IMR-90 (cell line): ENCODE results near the gene MDM2. TPM values are rescaled to one million over a fixed set of nuclear protein-coding genes. Genes with fewer than 3 reads are reported as not detected.

ENCODE experiments used
- ATAC-seq: fragments of 200-7000 bp; cut with Tn5 transposase; 2 replicates; pipeline ENCODE4 v1.9.1; 2020; ENCODE audit warnings: low read depth, mild to moderate bottlenecking, moderate library complexity
- BruUV-seq: library from RNA; stranded (reverse); fragments of 400-500 nt; replicated peaks from 2 replicates; lab custom pipeline; 2021; lab: Mats Ljungman, UMichigan
- CTCF ChIA-PET: fragments of 300-600 bp; formaldehyde crosslinking; extraction: SDS; loops from one replicate; lab custom pipeline; 2021; ENCODE audit warnings: antibody characterized with exemption; lab: Yijun Ruan, JAX
- POLR2A ChIA-PET: fragments of 300-600 bp; sonication (Branson Sonifier 250); formaldehyde crosslinking; loops from one replicate; lab custom pipeline; 2022; ENCODE audit warnings: antibody characterized with exemption; ENCODE audit not compliant: unreplicated experiment; lab: Charles Lee
- DNase-seq: peaks from one replicate; pipeline ENCODE4 v3.0.0; 2013
- H2AFZ ChIP-seq: replicated peaks from 2 replicates; pipeline ENCODE3; 2013; ENCODE audit warnings: low read length, mild to moderate bottlenecking; ENCODE audit not compliant: poor library complexity
- H2AK5ac ChIP-seq: 2 replicates; pipeline ENCODE4 v1.6.1; 2013; ENCODE audit warnings: low read depth, low read length, inconsistent platforms
- H2AK9ac ChIP-seq: replicated peaks from 2 replicates; pipeline ENCODE3; 2013; ENCODE audit warnings: mild to moderate bottlenecking, low read depth, low read length, moderate library complexity; ENCODE audit not compliant: poor library complexity
- H2BK120ac ChIP-seq: 2 replicates; pipeline ENCODE4 v1.6.1; 2013; ENCODE audit warnings: low read depth, low read length, inconsistent platforms
- H2BK15ac ChIP-seq: 3 replicates; pipeline ENCODE4 v1.6.1; 2013; ENCODE audit warnings: low read depth, low read length, inconsistent platforms
- H2BK20ac ChIP-seq: 2 replicates; pipeline ENCODE4 v1.6.1; 2013; ENCODE audit warnings: low read depth, mild to moderate bottlenecking, inconsistent platforms, low read length, moderate library complexity
- H2BK5ac ChIP-seq: 2 replicates; pipeline ENCODE4 v1.6.1; 2013; ENCODE audit warnings: mild to moderate bottlenecking, low read depth, low read length, inconsistent platforms; ENCODE audit not compliant: poor library complexity, severe bottlenecking
- H3K14ac ChIP-seq: replicated peaks from 2 replicates; pipeline ENCODE4 v1.6.1; 2013; ENCODE audit warnings: low read depth, low read length, inconsistent platforms
- H3K18ac ChIP-seq: 2 replicates; pipeline ENCODE4 v1.6.1; 2013; ENCODE audit warnings: low read depth, low read length, control low read depth
- H3K23ac ChIP-seq: 2 replicates; pipeline ENCODE4 v1.6.1; 2013; ENCODE audit warnings: low read depth, low read length, inconsistent platforms
- H3K27ac ChIP-seq: 2 replicates; pipeline ENCODE4 v1.5.1; 2013; ENCODE audit warnings: mild to moderate bottlenecking, control low read depth, low read length; ENCODE audit not compliant: insufficient read depth
- H3K27me3 ChIP-seq: 2 replicates; pipeline ENCODE4 v1.6.1; 2013; ENCODE audit warnings: low read length; ENCODE audit not compliant: control insufficient read depth, insufficient read depth
- H3K36me3 ChIP-seq: 2 replicates; pipeline ENCODE4 v1.6.1; 2013; ENCODE audit warnings: low read length, mixed read lengths; ENCODE audit not compliant: control insufficient read depth, insufficient read depth
- H3K4ac ChIP-seq: 2 replicates; pipeline ENCODE4 v1.6.1; 2013; ENCODE audit warnings: low read depth, low read length, inconsistent platforms
- H3K4me1 ChIP-seq: 2 replicates; pipeline ENCODE4 v1.6.1; 2013; ENCODE audit warnings: low read length, mixed read lengths; ENCODE audit not compliant: control insufficient read depth, insufficient read depth
- H3K4me2 ChIP-seq: 2 replicates; pipeline ENCODE4 v1.6.1; 2013; ENCODE audit warnings: low read depth, mild to moderate bottlenecking, control low read depth, low read length, moderate library complexity
- H3K4me3 ChIP-seq: 2 replicates; pipeline ENCODE4 v1.5.1; 2013; ENCODE audit warnings: low read depth, mild to moderate bottlenecking, control low read depth, low read length, moderate library complexity; ENCODE audit not compliant: insufficient read depth
- H3K56ac ChIP-seq: 2 replicates; pipeline ENCODE4 v1.6.1; 2013; ENCODE audit warnings: low read length, inconsistent platforms; ENCODE audit not compliant: insufficient read depth; ENCODE audit errors: extremely low read depth
- H3K79me1 ChIP-seq, 2 experiments: 2 replicates each; pipeline ENCODE4 v1.6.1; 2013; ENCODE audit warnings: low read length in 2 of 2, inconsistent platforms in 1 of 2, low read depth in 1 of 2
- H3K9ac ChIP-seq: 2 replicates; pipeline ENCODE4 v1.6.1; 2013; ENCODE audit warnings: low read depth, low read length, control low read depth
- H3K9me1 ChIP-seq: 2 replicates; pipeline ENCODE4 v1.6.1; 2013; ENCODE audit warnings: low read length, inconsistent platforms; ENCODE audit not compliant: insufficient read depth
- H3K9me3 ChIP-seq: 2 replicates; pipeline ENCODE4 v1.6.1; 2013; ENCODE audit warnings: low read length; ENCODE audit not compliant: control insufficient read depth, insufficient read depth
- H4K20me1 ChIP-seq: 2 replicates; pipeline ENCODE4 v1.6.1; 2013; ENCODE audit warnings: low read length, inconsistent platforms; ENCODE audit not compliant: insufficient read depth
- H4K5ac ChIP-seq: 2 replicates; pipeline ENCODE4 v1.6.1; 2013; ENCODE audit warnings: mild to moderate bottlenecking, low read depth, low read length, control low read depth
- H4K8ac ChIP-seq, 2 experiments: 2 replicates each; pipeline ENCODE4 v1.6.1; 2013; ENCODE audit warnings: low read depth in 2 of 2, low read length in 2 of 2, control low read depth in 1 of 2, inconsistent platforms in 1 of 2
- H4K91ac ChIP-seq: 2 replicates; pipeline ENCODE4 v1.6.1; 2013; ENCODE audit warnings: low read depth, low read length, inconsistent platforms; ENCODE audit not compliant: insufficient read depth
- BHLHE40 ChIP-seq: fragments of 150-350 bp; IDR thresholded peaks from 2 replicates; pipeline ENCODE4 v1.6.1; 2016; ENCODE audit warnings: mild to moderate bottlenecking, low read depth, low read length
- CHD1 ChIP-seq: IDR thresholded peaks from 2 replicates; pipeline ENCODE4 v1.6.1; 2012; ENCODE audit warnings: low read depth, low read length, improper control_type of control experiment
- MAFK ChIP-seq: IDR thresholded peaks from 2 replicates; pipeline ENCODE4 v1.6.1; 2012; ENCODE audit warnings: low read depth, low read length, improper control_type of control experiment
- MXI1 ChIP-seq: IDR thresholded peaks from 2 replicates; pipeline ENCODE4 v1.6.1; 2012; ENCODE audit warnings: low read depth, mild to moderate bottlenecking, low read length, moderate library complexity, borderline replicate concordance
- NFE2L2 ChIP-seq: fragments of 150-350 bp; IDR thresholded peaks from 2 replicates; pipeline ENCODE4 v1.6.1; 2016; ENCODE audit warnings: low read depth, mild to moderate bottlenecking, low read length
- RFX5 ChIP-seq: IDR thresholded peaks from 2 replicates; pipeline ENCODE4 v1.8.0; 2012; ENCODE audit warnings: low read depth, mild to moderate bottlenecking, low read length, moderate library complexity
- SMC3 ChIP-seq: fragments of 150-350 bp; IDR thresholded peaks from 2 replicates; pipeline ENCODE4 v1.6.1; 2016; ENCODE audit warnings: low read depth, mild to moderate bottlenecking, antibody characterized with exemption, low read length, moderate library complexity
- WGBS, 2 experiments: methylation state at CpG; one replicate each; pipeline versions ENCODE4 v1.1.5 to v1.1.7; 2013; ENCODE audit warnings: missing lambda C conversion rate in 2 of 2; ENCODE audit not compliant: insufficient read length in 1 of 2; ENCODE audit errors: extremely low coverage in 2 of 2; 5-methylcytosine and 5-hydroxymethylcytosine counted together
- dilution Hi-C: fragments of 300-500 bp; cut with HindIII; formaldehyde crosslinking; loops from one replicate; pipeline ENCODE4 v1.14.3; 2018; ENCODE audit warnings: low sequenced_read_pairs; ENCODE audit not compliant: unreplicated experiment
- in situ Hi-C: fragments of 300-500 bp; cut with MboI; formaldehyde crosslinking; loops from 3 replicates; pipeline ENCODE4 v1.14.3; 2019; ENCODE audit warnings: low sequenced_read_pairs, inconsistent platforms, mixed read lengths
- intact Hi-C: fragments of 100-400 bp; cut with micrococcal nuclease; formaldehyde crosslinking; loops from 2 replicates; pipeline ENCODE4 v1.10.0; 2022
- polyA plus RNA-seq, 3 experiments: library from polyadenylated mRNA; depleted of rRNA; stranded (reverse); fragments of >200 nt; gene quantifications; 2 replicates each; pipeline ENCODE4 v1.2.3, GENCODE V29; 2012; ENCODE audit warnings: low replicate concordance in 1 of 3
- total RNA-seq: library from RNA; depleted of rRNA; stranded (reverse); fragments of >200 nt; gene quantifications from 2 replicates; pipeline ENCODE4 v1.2.3, GENCODE V29; 2012
- TF ChIP-seq, protein P1 (sequence below): conservative IDR thresholded peaks from 2 replicates; pipeline ENCODE4 v1.5.1; 2012; ENCODE audit warnings: mild to moderate bottlenecking, low read depth, low read length, improper control_type of control experiment
- TF ChIP-seq, protein P2 (sequence below): fragments of 150-350 bp; IDR thresholded peaks from 2 replicates; pipeline ENCODE4 v1.6.1; 2016; ENCODE audit warnings: low read depth, mild to moderate bottlenecking, low read length, moderate library complexity, borderline replicate concordance

MDM2 gene
- total and polyA plus RNA-seq, 2 of the 4 experiments (the other 2 are of a cell fraction), result 21.9 to 196 TPM

DNA sequence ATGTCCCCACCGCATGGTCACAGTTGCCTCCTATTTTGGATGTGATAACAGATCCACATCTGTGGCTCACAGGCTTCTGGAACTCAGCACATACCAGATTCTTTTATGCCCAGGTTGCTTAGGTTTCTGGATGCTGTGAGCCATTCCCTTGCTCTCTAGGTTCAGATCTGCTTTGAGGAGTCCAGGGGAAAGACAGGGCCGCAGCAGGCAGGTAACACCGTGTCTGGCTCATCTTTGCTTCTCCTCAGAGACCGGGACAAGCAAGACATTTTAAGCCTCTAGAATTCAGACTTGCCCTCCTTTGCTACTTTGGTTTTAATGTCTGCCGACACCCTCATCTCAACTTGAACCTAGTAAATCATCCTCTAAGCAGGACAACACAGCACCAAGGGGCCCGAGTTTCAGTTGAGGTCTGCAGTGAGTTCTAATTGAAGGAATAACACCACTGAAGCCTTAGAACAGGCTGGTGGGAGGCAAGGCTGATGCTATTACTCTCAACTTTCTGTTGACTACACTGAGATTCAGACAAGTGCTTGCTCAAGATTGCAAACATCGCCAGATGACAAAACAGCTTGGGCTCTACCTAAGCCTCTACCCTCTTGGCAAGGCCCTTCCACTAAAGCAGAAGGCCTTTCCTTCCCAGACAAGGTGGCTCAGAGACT, 55.3 kb downstream of the MDM2 start:
- no peaks in the 10 kb centered on the region for H4K20me1 ChIP-seq
- H2AK5ac ChIP-seq, result no peak overlapping the region
- no peaks in the 10 kb centered on the region; the same call in 1 of the 2 replicates for H3K9me1 ChIP-seq
- H2BK20ac ChIP-seq, result no peak overlapping the region
- H3K9ac ChIP-seq, result no peak overlapping the region
- no peak overlapping the region for H3K14ac ChIP-seq
- H2BK15ac ChIP-seq, result no peak overlapping the region
- H3K18ac ChIP-seq, result no peak overlapping the region
- no peaks in the 10 kb centered on the region for H3K9me3 ChIP-seq
- no peaks in the 10 kb centered on the region for H3K27me3 ChIP-seq
- no peak overlapping the region for H2AK9ac ChIP-seq
- H2BK5ac ChIP-seq, result no peak overlapping the region
- in situ Hi-C loops, result loop anchor here (10.0 kb wide), 1 partner anchor 382 kb away; no protein-coding TSS in a partner anchor
- CTCF ChIA-PET, result interaction anchor here (1.0 to 1.5 kb wide), 3 partner anchors 206 to 391 kb away, joined by 3 to 5 read pairs (median 3); no protein-coding TSS in a partner anchor
- H2AFZ ChIP-seq, result peak overlapping the region; percentile 80
- H3K4me3 ChIP-seq, result no peak overlapping the region
- H3K36me3 ChIP-seq, result no peaks in the 10 kb centered on the region
- H3K27ac ChIP-seq, result no peak overlapping the region
- H3K23ac ChIP-seq, result 0 out of 2 replicates have a peak overlapping the region, but pooled peaks have one; percentile 39
- ATAC-seq (no peak; the same call in 1 of the 2 replicates), DNase-seq (no peak)
- H3K79me1 ChIP-seq, result no peaks in the 10 kb centered on the region
- H2BK120ac ChIP-seq, result no peak overlapping the region
- no peak overlapping the region for H3K4ac ChIP-seq
- H4K91ac ChIP-seq, result no peak overlapping the region
- H4K5ac ChIP-seq, result no peak overlapping the region
- H4K8ac ChIP-seq, result no peak overlapping the region
- POLR2A ChIA-PET, result no interaction called here
- H3K4me1 ChIP-seq, result no peaks in the 10 kb centered on the region
- TF ChIP-seq SMC3 (no peak), MAFK (no peak), CHD1 (no peak), NFE2L2 (no peak), MXI1 (no peak), RFX5 (no peak), BHLHE40 (no peak)
- TF ChIP-seq, protein P1, sequence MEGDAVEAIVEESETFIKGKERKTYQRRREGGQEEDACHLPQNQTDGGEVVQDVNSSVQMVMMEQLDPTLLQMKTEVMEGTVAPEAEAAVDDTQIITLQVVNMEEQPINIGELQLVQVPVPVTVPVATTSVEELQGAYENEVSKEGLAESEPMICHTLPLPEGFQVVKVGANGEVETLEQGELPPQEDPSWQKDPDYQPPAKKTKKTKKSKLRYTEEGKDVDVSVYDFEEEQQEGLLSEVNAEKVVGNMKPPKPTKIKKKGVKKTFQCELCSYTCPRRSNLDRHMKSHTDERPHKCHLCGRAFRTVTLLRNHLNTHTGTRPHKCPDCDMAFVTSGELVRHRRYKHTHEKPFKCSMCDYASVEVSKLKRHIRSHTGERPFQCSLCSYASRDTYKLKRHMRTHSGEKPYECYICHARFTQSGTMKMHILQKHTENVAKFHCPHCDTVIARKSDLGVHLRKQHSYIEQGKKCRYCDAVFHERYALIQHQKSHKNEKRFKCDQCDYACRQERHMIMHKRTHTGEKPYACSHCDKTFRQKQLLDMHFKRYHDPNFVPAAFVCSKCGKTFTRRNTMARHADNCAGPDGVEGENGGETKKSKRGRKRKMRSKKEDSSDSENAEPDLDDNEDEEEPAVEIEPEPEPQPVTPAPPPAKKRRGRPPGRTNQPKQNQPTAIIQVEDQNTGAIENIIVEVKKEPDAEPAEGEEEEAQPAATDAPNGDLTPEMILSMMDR, result no peak
- TF ChIP-seq, protein P2, sequence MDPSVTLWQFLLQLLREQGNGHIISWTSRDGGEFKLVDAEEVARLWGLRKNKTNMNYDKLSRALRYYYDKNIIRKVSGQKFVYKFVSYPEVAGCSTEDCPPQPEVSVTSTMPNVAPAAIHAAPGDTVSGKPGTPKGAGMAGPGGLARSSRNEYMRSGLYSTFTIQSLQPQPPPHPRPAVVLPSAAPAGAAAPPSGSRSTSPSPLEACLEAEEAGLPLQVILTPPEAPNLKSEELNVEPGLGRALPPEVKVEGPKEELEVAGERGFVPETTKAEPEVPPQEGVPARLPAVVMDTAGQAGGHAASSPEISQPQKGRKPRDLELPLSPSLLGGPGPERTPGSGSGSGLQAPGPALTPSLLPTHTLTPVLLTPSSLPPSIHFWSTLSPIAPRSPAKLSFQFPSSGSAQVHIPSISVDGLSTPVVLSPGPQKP, result no peak
- dilution Hi-C loops, result no loop called here
- H3K56ac ChIP-seq, result no peak overlapping the region
- H3K4me2 ChIP-seq, result no peak overlapping the region; the same call in 1 of the 2 replicates
- intact Hi-C loops, result loop anchor here (5.0 kb wide), 1 partner anchor 389 kb away; no protein-coding TSS in a partner anchor
- BruUV-seq, result no TSS peak
- WGBS, 2 experiments, result 60% methylated on average over 2 of the region's 7 CpGs; no CpG with 5 or more reads in 1 of the 2 experiments
